ENCODE results near the gene ATP2A1. TPM values are rescaled to one million over a fixed set of nuclear protein-coding genes. Genes with fewer than 3 reads are reported as not detected.

Gene ATP2A1
- total RNA-seq, 1 experiment from 2014 or later, result 10.3 TPM

DNA sequence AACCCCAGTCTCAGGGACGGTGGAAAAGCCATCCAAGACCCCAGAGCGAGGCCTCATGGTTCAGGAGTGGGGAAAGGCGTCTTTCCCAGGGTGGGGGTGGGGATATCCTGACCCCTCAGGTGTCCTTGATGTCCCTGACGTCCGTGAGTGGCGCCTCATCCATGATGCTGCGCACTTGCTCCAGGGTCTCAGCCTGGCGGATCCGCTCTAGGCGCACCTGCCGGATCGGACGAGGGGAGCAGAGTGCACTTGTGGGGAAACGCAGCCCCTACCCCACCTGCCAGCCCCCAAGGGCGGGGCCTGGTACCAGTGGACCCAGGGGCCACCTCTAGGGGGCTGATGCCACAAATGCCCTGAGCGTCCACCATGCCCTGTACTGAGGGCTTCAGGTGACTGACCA is 26.5 kb downstream of the ATP2A1 start:
- no peaks in the 10 kb centered on the region for H3K79me2 ChIP-seq (ENCODE audit: insufficient read depth, low read length)
- no peak overlapping the region for H3K4me2 ChIP-seq (ENCODE audit: low read length)
- H3K9me2 ChIP-seq (ENCODE audit: insufficient read depth), result no peaks in the 10 kb centered on the region
- H3K36me3 ChIP-seq (ENCODE audit: control insufficient read depth in 1 of 2, insufficient read depth in 2 of 2, low read length in 2 of 2), result no peaks in the 10 kb centered on the region
- CTCF ChIA-PET, result no interaction called here
- no peak overlapping the region for H3K4me3 ChIP-seq (replicated peaks in 1 of 2; ENCODE audit: low read depth in 1 of 2, low read length in 2 of 2)
- peaks cover under 1% of the 10 kb centered on the region in 2 experiments for H3K4me1 ChIP-seq (ENCODE audit: control insufficient read depth in 1 of 2, insufficient read depth in 2 of 2, low read length in 2 of 2)
- intact Hi-C loops (cut with micrococcal nuclease), result no loop called here
- H3K27ac ChIP-seq (ENCODE audit: low read depth, low read length), result no peak overlapping the region
- H2AFZ ChIP-seq (ENCODE audit: low read depth, low read length, poor library complexity, severe bottlenecking), result no peak overlapping the region
- no peaks in the 10 kb centered on the region for H4K20me1 ChIP-seq (ENCODE audit: insufficient read depth)
- H3K27me3 ChIP-seq (ENCODE audit: insufficient read depth, low read length), result no peaks in the 10 kb centered on the region
- no TSS peak for BruUV-seq (replicated peaks)
- POLR2A ChIA-PET, result no interaction called here
- TF ChIP-seq, protein P1, sequence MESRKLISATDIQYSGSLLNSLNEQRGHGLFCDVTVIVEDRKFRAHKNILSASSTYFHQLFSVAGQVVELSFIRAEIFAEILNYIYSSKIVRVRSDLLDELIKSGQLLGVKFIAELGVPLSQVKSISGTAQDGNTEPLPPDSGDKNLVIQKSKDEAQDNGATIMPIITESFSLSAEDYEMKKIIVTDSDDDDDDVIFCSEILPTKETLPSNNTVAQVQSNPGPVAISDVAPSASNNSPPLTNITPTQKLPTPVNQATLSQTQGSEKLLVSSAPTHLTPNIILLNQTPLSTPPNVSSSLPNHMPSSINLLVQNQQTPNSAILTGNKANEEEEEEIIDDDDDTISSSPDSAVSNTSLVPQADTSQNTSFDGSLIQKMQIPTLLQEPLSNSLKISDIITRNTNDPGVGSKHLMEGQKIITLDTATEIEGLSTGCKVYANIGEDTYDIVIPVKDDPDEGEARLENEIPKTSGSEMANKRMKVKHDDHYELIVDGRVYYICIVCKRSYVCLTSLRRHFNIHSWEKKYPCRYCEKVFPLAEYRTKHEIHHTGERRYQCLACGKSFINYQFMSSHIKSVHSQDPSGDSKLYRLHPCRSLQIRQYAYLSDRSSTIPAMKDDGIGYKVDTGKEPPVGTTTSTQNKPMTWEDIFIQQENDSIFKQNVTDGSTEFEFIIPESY (IDR thresholded peaks at IDR 0.05; ENCODE audit: extremely low read depth, insufficient replicate concordance, low read length), result no peak
- TF ChIP-seq ZNF274 (IDR thresholded peaks at IDR 0.05; ENCODE audit: low read depth, low read length) (no peak), EZH2phosphoT487 (IDR thresholded peaks at IDR 0.05; ENCODE audit: borderline replicate concordance) (no peak), JUND (IDR thresholded peaks at IDR 0.05) (no peak), SIN3A (IDR thresholded peaks at IDR 0.05; ENCODE audit: low read depth) (no peak), YY1 (IDR thresholded peaks at IDR 0.05; ENCODE audit: extremely low read depth, insufficient replicate concordance, low read depth, low read length) (no peak), POLR2A (IDR thresholded peaks at IDR 0.05; ENCODE audit: borderline replicate concordance, extremely low read depth, insufficient read depth, insufficient read length) (no peak), SRF (IDR thresholded peaks at IDR 0.05; ENCODE audit: low read depth) (no peak), EZH2 (IDR thresholded peaks at IDR 0.05) (no peak), SP1 (IDR thresholded peaks at IDR 0.05; ENCODE audit: low read depth) (no peak), CBX3 (IDR thresholded peaks at IDR 0.05; ENCODE audit: low read depth) (no peak), CEBPB (IDR thresholded peaks at IDR 0.05; ENCODE audit: low read depth) (no peak), FOSL1 (IDR thresholded peaks at IDR 0.05; ENCODE audit: low read depth) (no peak), EGR1 (IDR thresholded peaks at IDR 0.05; ENCODE audit: low read depth) (no peak)
- TF ChIP-seq, protein P2, sequence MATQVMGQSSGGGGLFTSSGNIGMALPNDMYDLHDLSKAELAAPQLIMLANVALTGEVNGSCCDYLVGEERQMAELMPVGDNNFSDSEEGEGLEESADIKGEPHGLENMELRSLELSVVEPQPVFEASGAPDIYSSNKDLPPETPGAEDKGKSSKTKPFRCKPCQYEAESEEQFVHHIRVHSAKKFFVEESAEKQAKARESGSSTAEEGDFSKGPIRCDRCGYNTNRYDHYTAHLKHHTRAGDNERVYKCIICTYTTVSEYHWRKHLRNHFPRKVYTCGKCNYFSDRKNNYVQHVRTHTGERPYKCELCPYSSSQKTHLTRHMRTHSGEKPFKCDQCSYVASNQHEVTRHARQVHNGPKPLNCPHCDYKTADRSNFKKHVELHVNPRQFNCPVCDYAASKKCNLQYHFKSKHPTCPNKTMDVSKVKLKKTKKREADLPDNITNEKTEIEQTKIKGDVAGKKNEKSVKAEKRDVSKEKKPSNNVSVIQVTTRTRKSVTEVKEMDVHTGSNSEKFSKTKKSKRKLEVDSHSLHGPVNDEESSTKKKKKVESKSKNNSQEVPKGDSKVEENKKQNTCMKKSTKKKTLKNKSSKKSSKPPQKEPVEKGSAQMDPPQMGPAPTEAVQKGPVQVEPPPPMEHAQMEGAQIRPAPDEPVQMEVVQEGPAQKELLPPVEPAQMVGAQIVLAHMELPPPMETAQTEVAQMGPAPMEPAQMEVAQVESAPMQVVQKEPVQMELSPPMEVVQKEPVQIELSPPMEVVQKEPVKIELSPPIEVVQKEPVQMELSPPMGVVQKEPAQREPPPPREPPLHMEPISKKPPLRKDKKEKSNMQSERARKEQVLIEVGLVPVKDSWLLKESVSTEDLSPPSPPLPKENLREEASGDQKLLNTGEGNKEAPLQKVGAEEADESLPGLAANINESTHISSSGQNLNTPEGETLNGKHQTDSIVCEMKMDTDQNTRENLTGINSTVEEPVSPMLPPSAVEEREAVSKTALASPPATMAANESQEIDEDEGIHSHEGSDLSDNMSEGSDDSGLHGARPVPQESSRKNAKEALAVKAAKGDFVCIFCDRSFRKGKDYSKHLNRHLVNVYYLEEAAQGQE (IDR thresholded peaks at IDR 0.05; ENCODE audit: low read depth), result no peak
- TF ChIP-seq, protein P3, sequence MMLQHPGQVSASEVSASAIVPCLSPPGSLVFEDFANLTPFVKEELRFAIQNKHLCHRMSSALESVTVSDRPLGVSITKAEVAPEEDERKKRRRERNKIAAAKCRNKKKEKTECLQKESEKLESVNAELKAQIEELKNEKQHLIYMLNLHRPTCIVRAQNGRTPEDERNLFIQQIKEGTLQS (IDR thresholded peaks at IDR 0.05), result no peak
- TF ChIP-seq, protein P4, sequence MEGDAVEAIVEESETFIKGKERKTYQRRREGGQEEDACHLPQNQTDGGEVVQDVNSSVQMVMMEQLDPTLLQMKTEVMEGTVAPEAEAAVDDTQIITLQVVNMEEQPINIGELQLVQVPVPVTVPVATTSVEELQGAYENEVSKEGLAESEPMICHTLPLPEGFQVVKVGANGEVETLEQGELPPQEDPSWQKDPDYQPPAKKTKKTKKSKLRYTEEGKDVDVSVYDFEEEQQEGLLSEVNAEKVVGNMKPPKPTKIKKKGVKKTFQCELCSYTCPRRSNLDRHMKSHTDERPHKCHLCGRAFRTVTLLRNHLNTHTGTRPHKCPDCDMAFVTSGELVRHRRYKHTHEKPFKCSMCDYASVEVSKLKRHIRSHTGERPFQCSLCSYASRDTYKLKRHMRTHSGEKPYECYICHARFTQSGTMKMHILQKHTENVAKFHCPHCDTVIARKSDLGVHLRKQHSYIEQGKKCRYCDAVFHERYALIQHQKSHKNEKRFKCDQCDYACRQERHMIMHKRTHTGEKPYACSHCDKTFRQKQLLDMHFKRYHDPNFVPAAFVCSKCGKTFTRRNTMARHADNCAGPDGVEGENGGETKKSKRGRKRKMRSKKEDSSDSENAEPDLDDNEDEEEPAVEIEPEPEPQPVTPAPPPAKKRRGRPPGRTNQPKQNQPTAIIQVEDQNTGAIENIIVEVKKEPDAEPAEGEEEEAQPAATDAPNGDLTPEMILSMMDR (IDR thresholded peaks at IDR 0.05 in 2 of 3, conservative IDR thresholded peaks at IDR 0.05 in 1 of 3; ENCODE audit: borderline replicate concordance in 1 of 3, insufficient read depth in 1 of 3, low read depth in 2 of 3, low read length in 2 of 3), result no peak
- TF ChIP-seq, protein P5, sequence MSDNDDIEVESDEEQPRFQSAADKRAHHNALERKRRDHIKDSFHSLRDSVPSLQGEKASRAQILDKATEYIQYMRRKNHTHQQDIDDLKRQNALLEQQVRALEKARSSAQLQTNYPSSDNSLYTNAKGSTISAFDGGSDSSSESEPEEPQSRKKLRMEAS (IDR thresholded peaks at IDR 0.05), result no peak
- ATAC-seq (no peak), DNase-seq (ENCODE audit: low read depth, low spot score) (no peak)
- H3K9ac ChIP-seq (ENCODE audit: low read length), result no peak overlapping the region
- RAD21 ChIA-PET (ENCODE audit: low non-redundant PET in 1 of 2, low total read pairs in 2 of 2, uncharacterized antibody in 2 of 2, unreplicated experiment in 2 of 2), result no interaction called here
- H3K9me3 ChIP-seq (ENCODE audit: control insufficient read depth in 1 of 2, insufficient read depth in 1 of 2, low read depth in 1 of 2, low read length in 2 of 2), result no peaks in the 10 kb centered on the region

Data from HCT116 (cell line).